T-helper 9 cell (primary cell): Measurements from ENCODE around the gene OR7D4.
"Not testable (repeated sequence)": the region's sequence is repeated elsewhere in the genome, so short reads cannot be mapped to it uniquely, and the experiment has no call there.

Experiments used
- DNase-seq: peaks from one replicate; pipeline ENCODE4 v3.0.0-alpha.2; 2020
- total RNA-seq, 2 donors: gene quantifications; one replicate each; lab custom pipeline; 2026; lab: John Stamatoyannopoulos, UW

Gene OR7D4
- total RNA-seq: 0 reads per million in 2 donors

- DNase-seq: no peak
Observed at GRCh38 chr19:9219489-9219888, at the start of gene OR7D4. OR7D4 (minus strand) TSS chr19:9219589; CDS start chr19:9214837, 4,752 bp downstream.

- no peak for DNase-seq
Observed at GRCh38 chr19:9251236-9251635, 31.8 kb upstream of the OR7D4 start.

GRCh38 chr19:9250630-9251029 lies 31.2 kb upstream of the OR7D4 start, which contains the start of gene OR7E24:
OR7E24 (plus strand) TSS chr19:9250930; CDS start chr19:9251044, 114 bp downstream.
- no peak for DNase-seq

- DNase-seq: peak; percentile 48
Observed at GRCh38 chr19:9205501-9206113, 13.8 kb downstream of the OR7D4 start.

GRCh38 chr19:9198044-9198443 lies 21.3 kb downstream of the OR7D4 start:
- not testable (repeated sequence) for DNase-seq

GRCh38 chr19:9189535-9189934 lies 29.9 kb downstream of the OR7D4 start:
- DNase-seq: no peak

GRCh38 chr19:9187191-9187590 lies 32.2 kb downstream of the OR7D4 start:
- DNase-seq: no peak

- DNase-seq: no peak
Observed at GRCh38 chr19:9183000-9183399, 36.4 kb downstream of the OR7D4 start.

GRCh38 chr19:9178901-9179300 lies 40.5 kb downstream of the OR7D4 start, which contains the start of gene OR7D2:
OR7D2 (plus strand) TSS chr19:9178979; CDS start chr19:9185782, 6,803 bp downstream.
- no peak for DNase-seq

- no peak for DNase-seq
Observed at GRCh38 chr19:9175326-9175725, 44.1 kb downstream of the OR7D4 start.

GRCh38 chr19:9171393-9171991 lies 47.9 kb downstream of the OR7D4 start:
- DNase-seq: no peak

GRCh38 chr19:9166846-9167245 lies 52.5 kb downstream of the OR7D4 start:
- DNase-seq: no peak

- DNase-seq: no peak
Observed at GRCh38 chr19:9165261-9165660, 54.1 kb downstream of the OR7D4 start.

GRCh38 chr19:9161427-9161826 lies 58.0 kb downstream of the OR7D4 start:
- no peak for DNase-seq
